ENCODE results near the gene PCGF6. TPM values are rescaled to one million over a fixed set of nuclear protein-coding genes. Genes with fewer than 3 reads are reported as not detected.

PCGF6 gene
- total RNA-seq, 2 experiments from 2014 or later: 1.6 to 1.8 TPM

GRCh38 chr10:103382769-103383168 is 31.8 kb upstream of the PCGF6 start:
- no peaks in the 10 kb centered on the region for H3K27me3 ChIP-seq (ENCODE audit: control insufficient read depth in 1 of 2, insufficient read depth in 2 of 2, low read length in 2 of 2)
- Mint-ChIP-seq H3K4me1 (ENCODE audit: low read depth) (no peaks in the 10 kb centered on the region), H3K27ac (no peak overlapping the region), H3K9me3 (no peaks in the 10 kb centered on the region), H3K27me3 (no peaks in the 10 kb centered on the region), H3K36me3 (ENCODE audit: low read depth) (peaks cover 70% of the 10 kb centered on the region), H3K4me3 (no peak overlapping the region)
- ATAC-seq (ENCODE audit: poor library complexity) (no peak), DNase-seq (no peak)
- intact Hi-C loops (cut with DNase I, micrococcal nuclease): no loop called here
- H3K9me3 ChIP-seq (ENCODE audit: control insufficient read depth in 1 of 2, insufficient read depth in 1 of 2, low read length in 2 of 2): no peaks in the 10 kb centered on the region
- H3K36me3 ChIP-seq (ENCODE audit: insufficient read depth, low read length): peaks cover 50% of the 10 kb centered on the region
- no peak overlapping the region for H3K4me3 ChIP-seq (ENCODE audit: low read length)
- no peak for TF ChIP-seq CTCF (IDR thresholded peaks at IDR 0.05)
- ChIA-PET POLR2A (no interaction called here), CTCF (no interaction called here)
- H3K27ac ChIP-seq (ENCODE audit: low read depth in 1 of 2, low read length in 2 of 2): no peak overlapping the region
- H3K4me1 ChIP-seq (ENCODE audit: insufficient read depth, low read length): no peaks in the 10 kb centered on the region

GRCh38 chr10:103374263-103374662 is 23.3 kb upstream of the PCGF6 start:
- Mint-ChIP-seq H3K4me3 (no peak overlapping the region), H3K36me3 (ENCODE audit: low read depth) (peaks cover 57% of the 10 kb centered on the region), H3K9me3 (no peaks in the 10 kb centered on the region), H3K4me1 (ENCODE audit: low read depth) (peaks cover 34% of the 10 kb centered on the region), H3K27ac (peak overlapping the region; percentile 31), H3K27me3 (no peaks in the 10 kb centered on the region)
- ATAC-seq (ENCODE audit: poor library complexity) (no peak), DNase-seq (no peak)
- no peaks in the 10 kb centered on the region for H3K27me3 ChIP-seq (ENCODE audit: control insufficient read depth in 1 of 2, insufficient read depth in 2 of 2, low read length in 2 of 2)
- H3K4me3 ChIP-seq (ENCODE audit: low read length): no peak overlapping the region
- peaks cover 45% of the 10 kb centered on the region for H3K36me3 ChIP-seq (ENCODE audit: insufficient read depth, low read length)
- no peaks in the 10 kb centered on the region for H3K9me3 ChIP-seq (ENCODE audit: control insufficient read depth in 1 of 2, insufficient read depth in 1 of 2, low read length in 2 of 2)
- H3K27ac ChIP-seq (ENCODE audit: low read depth in 1 of 2, low read length in 2 of 2): no peak overlapping the region
- peaks cover 12% of the 10 kb centered on the region for H3K4me1 ChIP-seq (ENCODE audit: insufficient read depth, low read length)
- ChIA-PET POLR2A (interaction anchor here (1.0 kb wide), 2 partner anchors 21 to 23 kb away, joined by 3 read pairs; partner anchors contain the start of gene PCGF6), CTCF (no interaction called here)
- intact Hi-C loops (cut with DNase I, micrococcal nuclease): no loop called here
- TF ChIP-seq CTCF (IDR thresholded peaks at IDR 0.05): no peak

- intact Hi-C loops (cut with DNase I, micrococcal nuclease): no loop called here
- no peak for TF ChIP-seq CTCF (IDR thresholded peaks at IDR 0.05)
- Histone ChIP-seq H3K9me3 (ENCODE audit: control insufficient read depth in 1 of 2, insufficient read depth in 1 of 2, low read length in 2 of 2) (no peaks in the 10 kb centered on the region), H3K27me3 (ENCODE audit: control insufficient read depth in 1 of 2, insufficient read depth in 2 of 2, low read length in 2 of 2) (no peaks in the 10 kb centered on the region), H3K4me3 (ENCODE audit: low read length) (no peak overlapping the region), H3K27ac (ENCODE audit: low read depth in 1 of 2, low read length in 2 of 2) (no peak overlapping the region), H3K4me1 (ENCODE audit: insufficient read depth, low read length) (peaks cover 19% of the 10 kb centered on the region), H3K36me3 (ENCODE audit: insufficient read depth, low read length) (peaks cover 44% of the 10 kb centered on the region)
- peaks cover 56% of the 10 kb centered on the region for H3K36me3 Mint-ChIP-seq (ENCODE audit: low read depth)
- H3K9me3 Mint-ChIP-seq: no peaks in the 10 kb centered on the region
- ChIA-PET POLR2A (interaction anchor here (0.6 to 1.0 kb wide), 3 partner anchors 22 to 309 kb away, joined by 3 read pairs; partner anchors contain the start of gene PCGF6), CTCF (no interaction called here)
- peak overlapping the region; percentile 8 for H3K4me3 Mint-ChIP-seq
- DNase-seq (no peak), ATAC-seq (ENCODE audit: poor library complexity) (no peak)
- peaks cover 37% of the 10 kb centered on the region for H3K4me1 Mint-ChIP-seq (ENCODE audit: low read depth)
- H3K27ac Mint-ChIP-seq: peak overlapping the region; percentile 42
- no peaks in the 10 kb centered on the region for H3K27me3 Mint-ChIP-seq
Measured at GRCh38 chr10:103373544-103373943, 22.6 kb upstream of the PCGF6 start.
